Spleen (tissue), 11 donors: ENCODE results near the gene SNX22. TPM values are rescaled to one million over a fixed set of nuclear protein-coding genes. Genes with fewer than 3 reads are reported as not detected.

Experiments
- DNase-seq: peaks from one replicate; pipeline ENCODE4 v3.0.0-alpha.2; 2020
- H3K27ac ChIP-seq, 8 donors: fragments of 200-600 bp; sonication (generic) in 7 of 8; 1 replicate in 4 of 8; 2 replicates in 4 of 8; pipeline versions ENCODE4 v1.5.0 to v1.8.0; 2016 to 2021; ENCODE audit warnings: inconsistent platforms in 4 of 8, mild to moderate bottlenecking in 4 of 8, moderate library complexity in 1 of 8
- H3K27me3 ChIP-seq, 7 donors: fragments of 200-600 bp; sonication (generic) in 6 of 7; replicated peaks in 1 of 7; 1 replicate in 4 of 7; 2 replicates in 3 of 7; pipeline versions ENCODE4 v1.5.0 to v1.8.0; 2016 to 2021; ENCODE audit warnings: inconsistent platforms in 3 of 7, mild to moderate bottlenecking in 1 of 7
- H3K36me3 ChIP-seq, 6 donors: fragments of 200-600 bp; sonication (generic) in 5 of 6; 1 replicate in 4 of 6; 2 replicates in 2 of 6; pipeline versions ENCODE4 v1.5.0 to v1.8.0; 2016 to 2021; ENCODE audit warnings: inconsistent platforms in 2 of 6
- H3K4me1 ChIP-seq, 6 donors: fragments of 200-600 bp; sonication (generic) in 5 of 6; 1 replicate in 3 of 6; 2 replicates in 3 of 6; pipeline versions ENCODE4 v1.5.0 to v1.8.0; 2016 to 2021; ENCODE audit warnings: inconsistent platforms in 3 of 6
- H3K4me3 ChIP-seq, 8 donors: fragments of 200-600 bp; sonication (generic) in 7 of 8; 1 replicate in 4 of 8; 2 replicates in 4 of 8; pipeline versions ENCODE4 v1.5.0 to v1.8.0; 2016 to 2021; ENCODE audit warnings: inconsistent platforms in 4 of 8, mild to moderate bottlenecking in 4 of 8, moderate library complexity in 2 of 8
- H3K9me3 ChIP-seq, 8 donors: fragments of 200-600 bp; sonication (generic) in 7 of 8; 1 replicate in 4 of 8; 2 replicates in 4 of 8; pipeline versions ENCODE4 v1.5.0 to v1.8.0; 2016 to 2021; ENCODE audit warnings: inconsistent platforms in 4 of 8
- CTCF ChIP-seq, 11 experiments: fragments of 200-600 bp in 7 of 11; fragments of 450-650 bp in 4 of 11; sonication (generic) in 4 of 11; IDR thresholded peaks in 8 of 11; conservative IDR thresholded peaks in 3 of 11; 1 replicate in 7 of 11; 2 replicates in 4 of 11; pipeline versions ENCODE4 v1.4.0 to v1.8.0; 2016 to 2021; ENCODE audit warnings: antibody characterized with exemption in 11 of 11, inconsistent platforms in 4 of 11, mild to moderate bottlenecking in 1 of 11
- POLR2A ChIP-seq, 3 donors: fragments of 450-650 bp; IDR thresholded peaks; one replicate each; pipeline ENCODE4 v1.5.1; 2017; ENCODE audit warnings: antibody characterized with exemption in 3 of 3, mild to moderate bottlenecking in 1 of 3
- POLR2AphosphoS5 ChIP-seq, 3 donors: sonication (generic); formaldehyde crosslinking; IDR thresholded peaks; one replicate each; pipeline ENCODE4 v1.5.1; 2017; ENCODE audit warnings: antibody characterized with exemption in 3 of 3
- WGBS, 5 donors: extraction: QIAGEN DNeasy Blood & Tissue Kit in 3 of 5; methylation state at CpG; one replicate each; pipeline versions ENCODE4 v1.1.5 to v1.1.7; 2013 to 2018; 5-methylcytosine and 5-hydroxymethylcytosine counted together
- intact Hi-C: fragments of 100-400 bp; cut with DNase I; formaldehyde crosslinking; loops from one replicate; pipeline ENCODE4 v1.15.0; 2023; ENCODE audit warnings: low total_unique reads
- polyA plus RNA-seq, 3 donors: library from polyadenylated mRNA; stranded (reverse); fragments of 200-250 nt; gene quantifications; one replicate each; pipeline ENCODE4 v1.2.1, GENCODE V29; 2013
- total RNA-seq, 7 donors: library from RNA; depleted of rRNA in 3 of 7; stranded (reverse); fragments of >200 nt in 3 of 7; fragmentation: NEBNext Ultra II Directional in 4 of 7; extraction: Animal tissue kit (Norgen Biotek cat#: 25700) in 4 of 7; gene quantifications; one replicate each; pipeline versions ENCODE4 v1.1.0 to v1.2.1, GENCODE V29; 2016 to 2021
- donor health status: healthy with polysubstance abuse.
- donor health status: DM: no; HTN: no; CAD: no; lungs with moderate emphysema.
- donor health status: DM: no; HTN: no; CAD: no.
- donor health status: Bipolar disorder and iron deficiency.
- donor health status: healthy.
- donor health status: DM: no; HTN: no; CAD: no.
- donor health status: DM: yes; HTN: yes; CAD: no.

Gene SNX22
- total and polyA plus RNA-seq, 10 donors: 8.9 to 18.6 (median 13.7) TPM

- intact Hi-C loops: no loop called here
- peaks cover 3 to 50% (median 45%) of the 10 kb centered on the region in 6 donors for H3K36me3 ChIP-seq
- no peak for TF ChIP-seq POLR2A (IDR thresholded peaks at IDR 0.05)
- TF ChIP-seq CTCF (IDR thresholded peaks at IDR 0.05 in 8 of 11, conservative IDR thresholded peaks at IDR 0.05 in 3 of 11): no peak
- TF ChIP-seq POLR2AphosphoS5 (IDR thresholded peaks at IDR 0.05): no peak
- H3K9me3 ChIP-seq: no peaks in the 10 kb centered on the region
- 52 to 64% (median 56%) methylated on average over 12 of the region's 12 CpGs for WGBS, 5 donors
- H3K27ac ChIP-seq: peak overlapping the region; percentile 76 to 96 (median 92)
- peak overlapping the region; percentile 88 to 96 (median 92) for H3K4me3 ChIP-seq
- no peaks in the 10 kb centered on the region for H3K27me3 ChIP-seq
- peaks cover 22 to 75% (median 68%) of the 10 kb centered on the region in 6 donors for H3K4me1 ChIP-seq
- no peak for DNase-seq
These were observed 10.4 kb downstream of the SNX22 start for GRCh38 chr15:64161688-64162477.

- H3K36me3 ChIP-seq: peaks cover 3 to 44% (median 39%) of the 10 kb centered on the region in 6 donors
- H3K4me1 ChIP-seq: peaks cover 22 to 69% (median 66%) of the 10 kb centered on the region in 6 donors
- 0 to 1% (median 1%) methylated on average over 19 to 21 of the region's 21 CpGs for WGBS, 5 donors
- intact Hi-C loops: no loop called here
- H3K27me3 ChIP-seq: no peaks in the 10 kb centered on the region
- H3K4me3 ChIP-seq: peak overlapping the region; percentile 88 to 96 (median 92)
- no peak for TF ChIP-seq POLR2A (IDR thresholded peaks at IDR 0.05)
- TF ChIP-seq CTCF (IDR thresholded peaks at IDR 0.05 in 8 of 11, conservative IDR thresholded peaks at IDR 0.05 in 3 of 11): no peak
- TF ChIP-seq POLR2AphosphoS5 (IDR thresholded peaks at IDR 0.05): no peak
- peak overlapping the region; percentile 76 to 96 (median 92) for H3K27ac ChIP-seq
- DNase-seq: no peak
- no peaks in the 10 kb centered on the region for H3K9me3 ChIP-seq
These were observed 10.9 kb downstream of the SNX22 start for GRCh38 chr15:64162478-64162868.

- Histone ChIP-seq H3K9me3 (no peaks in the 10 kb centered on the region), H3K4me1 (peaks cover 22 to 63% (median 60%) of the 10 kb centered on the region in 6 donors), H3K36me3 (peaks cover 3 to 38% (median 33%) of the 10 kb centered on the region in 6 donors), H3K27me3 (no peaks in the 10 kb centered on the region), H3K27ac (peak within 1 kb of the TSS; percentile 76 to 96 (median 92)), H3K4me3 (peak within 1 kb of the TSS; percentile 88 to 96 (median 92))
- TF ChIP-seq CTCF (IDR thresholded peaks at IDR 0.05 in 8 of 11, conservative IDR thresholded peaks at IDR 0.05 in 3 of 11) (peak in 8 of 11 experiments; percentile 14 to 70 (median 52)), POLR2AphosphoS5 (IDR thresholded peaks at IDR 0.05) (peak; percentile 91 to 95 (median 94)), POLR2A (IDR thresholded peaks at IDR 0.05) (peak in 2 of 3 donors; percentile 38 to 51)
- intact Hi-C loops: no loop called here
- DNase-seq: peak; percentile 100
- 0 to 1% (median 1%) methylated on average over 12 to 69 of the region's 69 CpGs for WGBS, 5 donors
These were observed 11.5 kb downstream of the SNX22 start, which contains the start of gene PPIB for GRCh38 chr15:64162869-64163658. Gene PPIB (minus strand): TSS chr15:64163022. CDS start chr15:64162986, 36 bp downstream.
